Sigmoid colon (tissue), 7 donors: ENCODE data around the gene CSF3R. TPM values are rescaled to one million over a fixed set of nuclear protein-coding genes. Genes with fewer than 3 reads are reported as not detected.

Source experiments
- DNase-seq: peaks from one replicate; pipeline ENCODE4 v3.0.0-alpha.2; 2019
- H3K27ac ChIP-seq, 4 donors: fragments of 200-600 bp; sonication (generic); one replicate each; pipeline ENCODE4 v1.5.1; 2016 to 2019; ENCODE audit warnings: mild to moderate bottlenecking in 1 of 4
- H3K27me3 ChIP-seq, 3 donors: fragments of 200-600 bp; sonication (generic); one replicate each; pipeline ENCODE4 v1.5.1; 2019; ENCODE audit warnings: mild to moderate bottlenecking in 1 of 3
- H3K36me3 ChIP-seq, 4 donors: fragments of 200-600 bp; sonication (generic); one replicate each; pipeline ENCODE4 v1.5.1; 2016 to 2019
- H3K4me1 ChIP-seq, 4 donors: fragments of 200-600 bp; sonication (generic); one replicate each; pipeline ENCODE4 v1.5.1; 2017 to 2019
- H3K4me3 ChIP-seq, 4 donors: fragments of 200-600 bp; sonication (generic); one replicate each; pipeline ENCODE4 v1.5.1; 2017 to 2019; ENCODE audit warnings: mild to moderate bottlenecking in 2 of 4, moderate library complexity in 1 of 4
- H3K9me3 ChIP-seq, 4 donors: fragments of 200-600 bp in 3 of 4; sonication (generic) in 3 of 4; one replicate each; pipeline versions ENCODE4 v1.5.1 to v1.6.1; 2013 to 2019
- CTCF ChIP-seq, 4 experiments: fragments of 450-650 bp in 3 of 4; fragments of 200-600 bp in 1 of 4; IDR thresholded peaks; one replicate each; pipeline ENCODE4 v1.5.1; 2016 to 2019; ENCODE audit warnings: antibody characterized with exemption in 4 of 4, mild to moderate bottlenecking in 3 of 4, moderate library complexity in 2 of 4
- EP300 ChIP-seq, 4 donors: sonication (generic); formaldehyde crosslinking; IDR thresholded peaks; one replicate each; pipeline ENCODE4 v1.6.1; 2017; ENCODE audit warnings: antibody characterized with exemption in 4 of 4
- POLR2A ChIP-seq, 2 donors: fragments of 450-650 bp; IDR thresholded peaks; one replicate each; pipeline ENCODE4 v1.6.1; 2016; ENCODE audit warnings: antibody characterized with exemption in 2 of 2, mild to moderate bottlenecking in 2 of 2, moderate library complexity in 2 of 2
- POLR2AphosphoS5 ChIP-seq, 4 donors: sonication (generic); formaldehyde crosslinking; IDR thresholded peaks; one replicate each; pipeline ENCODE4 v1.6.1; 2017; ENCODE audit warnings: antibody characterized with exemption in 4 of 4
- WGBS, 2 donors: extraction: QIAGEN DNeasy Blood & Tissue Kit; methylation state at CpG; one replicate each; pipeline ENCODE4 v1.1.7; 2013; 5-methylcytosine and 5-hydroxymethylcytosine counted together
- intact Hi-C: fragments of 100-400 bp; cut with DNase I; formaldehyde crosslinking; loops from one replicate; pipeline ENCODE4 v1.15.1; 2023
- polyA plus RNA-seq, 3 donors: library from polyadenylated mRNA; stranded (reverse); fragments of 200-250 nt; gene quantifications; one replicate each; pipeline ENCODE4 v1.2.3, GENCODE V29; 2013
- total RNA-seq, 4 donors: library from RNA; depleted of rRNA; stranded (reverse); fragments of >200 nt; gene quantifications; one replicate each; pipeline ENCODE4 v1.1.0, GENCODE V29; 2016
- donor health status: healthy with polysubstance abuse.
- donor health status: Bipolar disorder and iron deficiency.
- donor health status: healthy.

The CSF3R gene
- total and polyA plus RNA-seq, 7 donors: 3.9 to 9.1 (median 7.5) TPM

- Histone ChIP-seq H3K4me3 (no peak overlapping the region), H3K9me3 (peaks cover 0 to 2% (median 0%) of the 10 kb centered on the region in 4 donors), H3K4me1 (no peaks in the 10 kb centered on the region), H3K36me3 (no peaks in the 10 kb centered on the region), H3K27ac (no peak overlapping the region), H3K27me3 (peaks cover 0 to 18% (median 4%) of the 10 kb centered on the region in 3 donors)
- intact Hi-C loops: no loop called here
- TF ChIP-seq POLR2AphosphoS5 (IDR thresholded peaks at IDR 0.05) (no peak), EP300 (IDR thresholded peaks at IDR 0.05) (no peak), CTCF (IDR thresholded peaks at IDR 0.05) (no peak), POLR2A (IDR thresholded peaks at IDR 0.05) (no peak)
- 29 to 64% methylated on average over 3 of the region's 3 CpGs for WGBS, 2 donors
- peak; percentile 29 for DNase-seq
These were observed 47.1 kb upstream of the CSF3R start for GRCh38 chr1:36529769-36530260.

GRCh38 chr1:36528361-36529349 lies 45.9 kb upstream of the CSF3R start:
- Histone ChIP-seq H3K9me3 (peaks cover 0 to 2% (median 0%) of the 10 kb centered on the region in 4 donors), H3K27ac (no peak overlapping the region), H3K4me1 (no peaks in the 10 kb centered on the region), H3K36me3 (no peaks in the 10 kb centered on the region), H3K4me3 (no peak overlapping the region), H3K27me3 (peaks cover 0 to 18% (median 4%) of the 10 kb centered on the region in 3 donors)
- intact Hi-C loops: no loop called here
- DNase-seq: peak; percentile 28
- no peak for TF ChIP-seq CTCF (IDR thresholded peaks at IDR 0.05)
- no peak for TF ChIP-seq EP300 (IDR thresholded peaks at IDR 0.05)
- no peak for TF ChIP-seq POLR2A (IDR thresholded peaks at IDR 0.05)
- TF ChIP-seq POLR2AphosphoS5 (IDR thresholded peaks at IDR 0.05): no peak
- 67 to 79% methylated on average over 7 of the region's 7 CpGs for WGBS, 2 donors

GRCh38 chr1:36525166-36525565 lies 42.5 kb upstream of the CSF3R start:
- no peak overlapping the region for H3K4me3 ChIP-seq
- H3K27ac ChIP-seq: no peak overlapping the region
- H3K4me1 ChIP-seq: no peaks in the 10 kb centered on the region
- H3K9me3 ChIP-seq: no peaks in the 10 kb centered on the region
- intact Hi-C loops: no loop called here
- 93 to 95% methylated on average over 10 of the region's 10 CpGs for WGBS, 2 donors
- TF ChIP-seq POLR2AphosphoS5 (IDR thresholded peaks at IDR 0.05): no peak
- TF ChIP-seq POLR2A (IDR thresholded peaks at IDR 0.05): no peak
- no peak for TF ChIP-seq EP300 (IDR thresholded peaks at IDR 0.05)
- no peak for TF ChIP-seq CTCF (IDR thresholded peaks at IDR 0.05)
- peaks cover 0 to 16% (median 2%) of the 10 kb centered on the region in 3 donors for H3K27me3 ChIP-seq
- peak; percentile 41 for DNase-seq
- no peaks in the 10 kb centered on the region for H3K36me3 ChIP-seq

- no peak overlapping the region for H3K27ac ChIP-seq
- 86 to 89% methylated on average over 16 of the region's 16 CpGs for WGBS, 2 donors
- peaks cover 0 to 10% (median 0%) of the 10 kb centered on the region in 3 donors for H3K27me3 ChIP-seq
- TF ChIP-seq CTCF (IDR thresholded peaks at IDR 0.05) (no peak), POLR2AphosphoS5 (IDR thresholded peaks at IDR 0.05) (no peak)
- H3K4me1 ChIP-seq: no peaks in the 10 kb centered on the region
- peak; percentile 10 for DNase-seq
- no peak overlapping the region for H3K4me3 ChIP-seq
- no peaks in the 10 kb centered on the region for H3K36me3 ChIP-seq
- intact Hi-C loops: no loop called here
- no peaks in the 10 kb centered on the region for H3K9me3 ChIP-seq
These were observed 41.8 kb upstream of the CSF3R start for GRCh38 chr1:36524359-36525062.
